ENCODE data around the gene WNK1.
"Not testable (repeated sequence)": the region's sequence is repeated elsewhere in the genome, so short reads cannot be mapped to it uniquely, and the experiment has no call there.

WNK1 gene

DNA sequence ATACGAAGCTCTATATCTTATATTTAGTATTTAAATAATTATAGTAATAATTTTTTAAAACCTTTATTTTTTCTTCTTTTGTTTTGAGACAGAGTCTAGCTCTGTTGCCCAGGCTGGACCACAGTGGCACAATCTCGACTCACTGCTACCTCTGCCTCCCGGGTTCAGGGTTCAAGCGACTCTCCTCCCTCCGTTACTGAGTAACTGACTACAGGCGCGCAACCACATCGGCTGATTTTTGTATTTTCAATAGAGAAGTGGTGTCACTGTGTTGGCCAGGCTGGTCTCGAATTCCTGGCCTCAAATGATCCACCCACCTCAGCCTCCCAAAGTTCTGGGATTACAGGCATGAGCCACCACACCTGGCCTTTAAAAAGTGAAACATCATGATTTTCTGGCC lies 13.0 kb upstream of the WNK1 start:
- DNase-seq = no peak

GRCh38 chr12:740921-741320 lies 11.5 kb upstream of the WNK1 start:
- DNase-seq = no peak

DNA sequence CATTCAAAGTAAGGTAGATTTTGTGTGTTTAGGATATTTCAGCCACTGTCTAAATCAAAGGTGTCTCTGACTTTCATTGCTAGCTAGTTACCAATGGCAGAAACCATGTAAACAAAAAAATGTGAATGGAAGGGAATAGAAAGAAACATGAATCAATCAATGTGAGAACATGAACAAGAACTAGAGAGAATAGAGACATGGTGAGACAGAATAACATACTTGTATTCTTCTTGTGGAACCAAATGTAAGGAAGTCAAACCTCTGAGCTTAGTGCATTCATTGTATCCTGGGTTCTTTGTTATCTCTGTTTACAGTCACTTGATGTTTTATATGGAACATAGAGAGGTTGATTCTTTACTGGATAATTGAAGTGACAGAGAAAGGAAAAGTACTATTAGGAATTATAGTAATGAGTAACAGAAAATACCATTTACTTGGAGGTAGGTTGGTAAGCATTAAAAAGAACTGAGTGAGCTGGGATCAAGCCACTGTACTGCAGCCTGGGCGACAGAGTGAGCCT lies 2.6 kb upstream of the WNK1 start:
- DNase-seq = no peak

DNA sequence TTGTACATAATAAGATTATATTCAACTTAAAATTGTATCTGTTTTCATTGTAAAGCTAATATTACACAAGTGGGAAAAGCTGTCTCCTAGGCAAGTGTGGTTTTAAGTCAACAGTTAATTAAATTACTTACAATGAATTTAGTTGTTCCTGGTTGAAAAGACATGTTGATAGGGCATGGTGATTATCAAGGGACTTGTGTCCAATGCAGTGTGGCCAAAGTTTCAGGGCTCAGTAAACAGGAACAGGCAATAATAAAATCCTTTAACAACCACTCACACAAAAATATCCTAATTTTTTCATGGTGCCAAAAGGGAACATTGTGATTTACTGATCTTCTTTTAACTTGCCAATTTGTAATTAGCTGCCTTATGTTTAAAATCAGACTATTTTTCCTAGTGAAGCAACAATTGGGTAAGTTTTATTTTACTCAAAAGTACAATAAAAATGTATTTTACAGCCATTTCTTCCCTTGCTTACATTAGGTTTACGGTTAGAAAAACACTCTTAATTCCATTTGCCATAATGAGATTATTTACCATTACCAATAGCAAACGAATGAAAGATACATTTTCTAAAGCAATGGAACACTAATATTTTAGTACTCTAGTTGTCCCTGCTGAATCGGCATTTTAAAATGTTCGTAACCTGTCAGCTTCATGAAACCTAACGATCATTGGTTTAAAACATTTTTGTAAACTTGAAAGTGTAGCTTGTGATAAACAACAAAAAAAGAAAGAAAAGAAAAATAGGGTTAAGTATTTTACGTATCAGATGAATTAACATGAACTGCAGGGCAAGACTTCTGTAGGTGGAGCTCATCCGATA lies 1.8 kb upstream of the WNK1 start:
- DNase-seq = no peak

DNA sequence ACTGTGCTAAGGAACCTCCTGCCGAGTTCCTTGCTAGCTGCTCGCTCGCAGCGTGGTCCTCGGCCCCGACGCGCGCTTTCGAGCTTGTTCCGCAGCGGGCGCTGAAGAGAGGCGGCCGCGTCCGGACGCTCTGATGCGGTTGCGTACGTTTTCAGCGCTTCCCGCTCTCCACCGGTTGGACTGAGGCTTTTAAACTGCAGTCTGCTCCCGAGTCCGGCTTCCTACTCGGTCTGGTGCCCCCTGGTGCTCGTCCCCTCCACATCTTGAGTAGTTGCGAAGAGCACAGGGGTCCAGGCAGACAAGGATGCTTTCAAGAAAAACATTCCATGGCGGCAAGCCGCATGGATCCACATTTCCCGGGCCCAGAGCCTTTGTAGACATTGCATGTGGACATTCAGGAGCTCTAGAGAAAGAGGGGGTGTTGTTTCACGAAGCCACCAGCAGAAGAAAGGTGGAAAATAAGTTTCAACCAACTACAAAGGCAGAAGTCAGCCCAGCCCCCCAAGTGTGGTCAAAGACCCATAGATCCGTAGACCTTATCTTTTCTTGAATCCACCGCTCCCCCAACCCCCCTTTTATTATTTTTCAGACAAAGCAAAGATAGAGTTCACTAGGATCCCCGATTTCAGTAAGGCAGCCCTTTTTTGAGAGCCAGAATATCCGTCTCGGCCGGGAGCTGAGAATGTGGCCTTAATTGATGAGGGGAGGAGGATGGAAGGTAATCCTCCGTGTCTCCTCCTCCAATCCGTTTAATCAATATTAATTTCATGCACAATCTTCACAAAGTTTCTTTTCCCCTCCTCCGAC lies 984 bp upstream of the WNK1 start:
- DNase-seq = peak; percentile 86

GRCh38 chr12:752695-753610 lies 574 bp downstream of the WNK1 start:
- peak; percentile 76 for DNase-seq

DNA sequence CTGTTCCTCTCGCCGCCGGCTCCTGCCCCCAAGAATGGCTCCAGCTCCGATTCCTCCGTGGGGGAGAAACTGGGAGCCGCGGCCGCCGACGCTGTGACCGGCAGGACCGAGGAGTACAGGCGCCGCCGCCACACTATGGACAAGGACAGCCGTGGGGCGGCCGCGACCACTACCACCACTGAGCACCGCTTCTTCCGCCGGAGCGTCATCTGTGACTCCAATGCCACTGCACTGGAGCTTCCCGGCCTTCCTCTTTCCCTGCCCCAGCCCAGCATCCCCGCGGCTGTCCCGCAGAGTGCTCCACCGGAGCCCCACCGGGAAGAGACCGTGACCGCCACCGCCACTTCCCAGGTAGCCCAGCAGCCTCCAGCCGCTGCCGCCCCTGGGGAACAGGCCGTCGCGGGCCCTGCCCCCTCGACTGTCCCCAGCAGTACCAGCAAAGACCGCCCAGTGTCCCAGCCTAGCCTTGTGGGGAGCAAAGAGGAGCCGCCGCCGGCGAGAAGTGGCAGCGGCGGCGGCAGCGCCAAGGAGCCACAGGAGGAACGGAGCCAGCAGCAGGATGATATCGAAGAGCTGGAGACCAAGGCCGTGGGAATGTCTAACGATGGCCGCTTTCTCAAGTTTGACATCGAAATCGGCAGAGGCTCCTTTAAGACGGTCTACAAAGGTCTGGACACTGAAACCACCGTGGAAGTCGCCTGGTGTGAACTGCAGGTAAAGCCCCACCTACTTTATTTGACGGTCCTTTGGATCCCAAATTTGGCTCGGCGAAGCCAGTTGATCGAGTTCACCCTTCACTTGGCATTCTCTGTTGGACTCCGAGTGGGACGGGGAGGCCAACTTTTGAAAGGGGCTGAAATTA lies 1.5 kb downstream of the WNK1 start:
- DNase-seq = no peak

DNA sequence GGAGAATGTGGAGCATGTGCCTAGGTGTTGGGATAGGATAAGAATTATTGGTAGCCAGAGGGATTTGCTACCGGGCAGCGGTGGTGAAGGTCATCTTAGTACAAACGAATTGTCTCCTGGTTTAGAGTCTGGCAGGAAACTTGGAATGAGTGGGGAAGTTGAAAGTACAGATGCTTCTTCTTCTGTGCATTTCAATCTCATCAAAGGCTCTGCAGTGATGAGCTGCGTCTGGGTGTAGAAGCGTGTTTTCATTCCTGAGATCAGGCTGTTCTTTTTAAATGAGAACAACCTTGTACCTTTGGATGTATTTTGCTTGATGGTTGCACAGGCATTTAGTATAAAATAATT lies 2.1 kb downstream of the WNK1 start:
- peak; percentile 31 for DNase-seq

DNA sequence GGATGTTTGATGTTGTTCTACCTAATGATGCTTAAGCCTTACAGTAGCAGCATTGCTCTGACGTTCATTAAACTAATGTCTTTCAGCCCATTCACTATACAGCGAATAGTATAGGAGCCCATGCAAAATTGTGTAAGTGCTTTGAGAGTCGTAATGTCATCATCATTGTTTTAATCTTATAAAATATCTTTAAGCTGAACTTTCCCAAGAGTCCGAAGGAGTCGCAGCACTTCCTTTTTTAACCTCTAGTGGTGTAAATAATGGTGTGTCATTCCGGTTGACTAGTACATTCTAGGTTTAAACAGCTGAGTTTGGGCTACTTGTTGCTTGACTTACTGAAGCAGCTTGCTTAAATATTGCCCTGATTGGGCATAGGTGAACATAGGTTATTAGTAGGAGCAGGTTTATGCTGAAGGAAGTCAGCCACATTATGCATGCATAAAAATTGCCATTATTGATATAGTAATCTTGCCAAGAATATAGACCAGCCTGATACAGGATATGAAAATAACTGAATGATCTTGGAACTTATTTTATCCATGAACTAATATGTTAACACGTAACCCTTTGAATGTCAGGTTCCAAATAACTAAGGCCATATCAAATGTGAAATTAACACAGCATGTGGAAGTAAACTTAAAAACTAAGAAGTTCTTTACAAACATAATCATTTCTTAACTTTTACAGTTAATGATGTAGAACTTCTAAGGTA lies 2.6 kb downstream of the WNK1 start:
- no peak for DNase-seq

- no peak for DNase-seq
Observed at GRCh38 chr12:759628-760027, 7.2 kb downstream of the WNK1 start.

GRCh38 chr12:761256-761655 lies 8.9 kb downstream of the WNK1 start:
- no peak for DNase-seq

DNA sequence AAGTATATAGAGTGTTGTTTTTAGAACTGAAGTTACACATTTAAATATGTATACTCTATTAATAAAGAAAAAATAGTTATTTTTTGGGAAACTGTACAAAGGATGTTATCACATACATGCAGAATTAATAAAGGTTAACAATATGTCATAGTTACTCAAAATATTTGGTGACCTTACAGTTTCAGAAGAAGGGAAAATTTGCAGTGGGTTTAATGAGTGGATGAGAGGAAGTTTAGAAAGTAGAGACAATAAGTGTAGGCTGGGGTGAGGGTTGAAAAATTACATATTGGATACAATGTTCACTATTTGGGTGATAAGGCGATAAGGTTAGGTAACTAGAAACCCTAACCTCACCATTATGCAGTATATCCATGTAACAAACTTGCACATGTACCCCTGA lies 13.5 kb downstream of the WNK1 start:
- no peak for DNase-seq

DNA sequence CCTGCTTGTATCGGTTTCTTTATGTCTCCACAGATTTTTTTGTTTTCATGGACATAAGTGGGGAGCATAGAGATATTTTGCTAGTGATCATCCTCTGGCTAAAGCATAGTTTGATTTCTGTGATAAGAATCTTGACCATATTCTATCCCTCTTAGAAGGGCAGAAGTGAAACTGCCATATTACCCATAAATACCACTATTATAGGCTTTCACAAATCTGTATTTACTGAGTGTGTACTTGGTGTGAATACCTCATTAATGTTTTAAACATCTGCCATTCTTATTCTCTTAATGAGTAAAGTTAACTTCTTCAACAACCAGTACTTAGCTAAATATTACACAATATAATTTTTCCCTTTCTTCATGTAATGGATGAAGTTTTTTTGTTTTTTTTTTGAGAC lies 16.1 kb downstream of the WNK1 start:
- no peak for DNase-seq

DNA sequence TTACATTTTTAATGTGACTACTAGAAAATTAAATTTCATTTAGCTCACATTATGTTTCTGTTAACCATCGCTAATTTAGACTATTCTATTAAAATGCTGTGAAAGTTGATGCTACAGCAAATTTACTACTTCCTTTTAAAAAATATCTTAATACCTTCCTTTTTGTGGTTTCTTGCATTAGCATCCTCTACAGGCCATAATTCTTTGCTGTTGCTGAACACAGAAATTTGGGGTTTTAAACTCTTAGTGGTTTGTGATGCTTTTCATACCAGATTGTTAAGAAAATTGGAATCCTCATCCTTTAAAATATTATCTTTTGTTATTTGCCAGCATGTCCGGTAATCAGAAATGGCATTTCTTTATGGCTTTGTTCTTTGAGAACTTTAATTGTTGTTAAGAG lies 18.1 kb downstream of the WNK1 start:
- no peak for DNase-seq

DNA sequence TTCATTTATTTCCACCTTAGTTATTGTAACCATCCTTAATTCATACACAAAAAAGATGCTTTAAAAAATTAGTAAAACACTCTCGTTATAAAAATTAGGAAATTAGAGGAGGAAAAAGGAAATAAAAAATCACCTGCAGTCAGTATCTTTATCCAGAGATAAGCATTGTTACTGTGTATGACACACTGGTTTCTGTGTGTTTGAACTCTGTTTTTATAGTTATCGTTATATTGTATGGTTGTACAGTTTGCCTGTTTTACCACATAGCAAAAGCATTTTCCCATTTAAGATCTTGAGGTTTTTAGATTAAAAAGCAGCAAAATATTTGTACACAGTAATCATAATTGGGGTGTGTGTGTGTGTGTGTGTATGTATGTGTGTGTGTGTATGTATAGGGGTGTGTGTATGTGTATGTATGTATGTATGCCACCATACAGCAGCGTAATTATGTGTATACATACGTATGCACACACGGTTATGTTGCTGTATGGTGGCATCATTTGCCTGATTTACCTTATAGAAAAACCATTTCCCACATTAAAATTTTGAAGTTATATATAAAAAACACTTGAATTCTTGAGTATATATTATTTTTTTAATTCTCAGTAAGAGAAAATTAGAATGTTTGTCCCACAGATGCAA lies 19.8 kb downstream of the WNK1 start:
- no peak for DNase-seq

DNA sequence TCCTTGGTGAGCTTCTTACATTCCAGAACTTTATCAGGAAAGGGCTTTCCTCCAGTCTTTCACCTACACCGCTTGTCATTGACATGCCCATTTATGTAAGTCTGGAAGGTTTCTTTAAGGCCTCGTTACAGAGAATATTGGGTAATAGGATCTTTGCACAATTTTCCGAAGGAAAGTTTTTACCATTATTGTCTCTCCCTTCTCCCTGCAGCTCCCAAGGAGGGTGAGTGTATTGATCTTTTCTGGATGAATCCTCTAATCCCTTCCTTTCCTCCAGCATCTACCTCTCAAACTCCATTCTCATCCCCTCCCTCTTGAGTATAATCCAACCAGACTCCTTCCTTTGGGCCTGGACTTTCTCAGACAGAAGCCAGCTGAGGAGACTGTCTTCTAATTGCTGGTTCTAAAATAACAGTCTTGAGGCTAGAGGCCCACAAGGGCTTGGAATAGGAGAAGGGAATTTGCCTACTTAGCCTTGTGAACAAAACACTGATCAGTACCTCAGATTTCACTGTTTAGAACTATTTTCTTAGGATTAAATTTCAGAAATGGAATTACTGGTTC lies 21.8 kb downstream of the WNK1 start:
- DNase-seq = no peak

DNA sequence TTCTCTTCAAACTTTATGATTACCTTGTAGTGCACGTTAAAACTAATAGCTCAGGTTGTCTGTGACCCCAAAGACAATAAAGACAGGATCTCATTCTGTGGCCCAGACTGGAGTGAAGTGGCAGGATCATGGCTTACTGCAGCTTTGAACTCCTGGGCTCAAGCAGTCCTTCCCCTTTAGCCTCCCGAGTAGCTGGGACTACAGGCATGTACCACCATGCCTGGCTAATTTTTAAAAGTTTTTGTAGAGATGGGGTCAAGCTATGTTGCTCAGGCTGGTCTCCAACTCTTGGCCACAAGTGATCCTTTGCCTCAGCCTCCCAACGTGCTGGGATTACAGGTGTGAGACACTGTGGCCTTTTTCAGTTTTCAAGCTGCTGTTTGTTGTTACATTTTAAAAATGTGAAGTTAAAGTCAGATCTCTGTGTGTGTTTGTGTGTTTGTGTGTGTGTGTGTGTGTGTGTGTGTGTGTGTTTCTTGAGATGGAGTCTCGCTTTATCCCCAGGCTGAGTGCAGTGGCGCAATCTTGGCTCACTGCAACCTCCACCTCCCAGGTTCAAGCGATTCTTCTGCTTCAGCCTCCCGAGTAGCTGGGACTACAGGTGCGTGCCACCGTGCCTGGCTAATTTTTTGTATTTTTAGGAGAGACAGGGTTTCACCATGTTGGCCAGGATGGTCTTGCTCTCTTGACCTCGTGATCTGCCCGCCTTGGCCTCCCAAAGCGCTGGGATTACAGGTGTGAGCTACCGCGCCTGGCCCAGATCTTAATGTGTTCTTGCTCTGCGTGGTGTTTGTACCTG lies 23.8 kb downstream of the WNK1 start:
- DNase-seq = not testable (repeated sequence)

DNA sequence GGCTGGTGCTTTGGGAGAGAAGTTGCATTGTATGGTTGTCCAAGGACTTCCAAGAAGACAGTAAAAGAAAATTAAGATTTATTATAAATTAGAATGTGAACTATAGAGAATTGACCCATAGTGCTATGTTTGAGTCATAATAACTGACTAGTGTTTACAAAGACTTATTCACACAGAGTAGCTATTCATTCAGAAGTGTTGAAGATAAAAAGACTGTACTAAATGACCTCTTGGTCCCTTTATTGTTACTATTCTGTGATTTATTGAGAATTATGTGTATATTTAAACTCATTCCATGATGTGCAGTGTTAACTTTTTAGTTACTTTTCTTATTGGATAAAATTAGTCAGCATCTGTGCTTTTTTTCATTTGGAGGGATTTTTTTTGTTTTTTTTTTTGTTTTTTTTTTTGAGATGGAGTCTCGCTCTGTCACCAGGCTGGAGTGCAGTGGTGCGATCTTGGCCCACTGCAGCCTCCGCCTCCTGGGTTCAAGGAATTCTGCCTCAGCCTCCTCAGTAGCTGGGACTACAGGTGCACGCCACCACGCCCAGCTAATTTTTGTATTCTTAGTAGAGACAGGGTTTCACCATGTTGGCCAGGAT lies 24.5 kb downstream of the WNK1 start:
- DNase-seq = not testable (repeated sequence)
